GM23248 (cell line): ENCODE measurements around the gene GTF3C6. TPM values are rescaled to one million over a fixed set of nuclear protein-coding genes. Genes with fewer than 3 reads are reported as not detected.
"Not testable (repeated sequence)": the region's sequence is repeated elsewhere in the genome, so short reads cannot be mapped to it uniquely, and the experiment has no call there.

Experiments used
- DNase-seq: peaks from one replicate; pipeline ENCODE4 v3.0.0-alpha.2; 2015
- H2AFZ ChIP-seq: fragments of 200-600 bp; sonication (generic); 2 replicates; pipeline ENCODE4 v1.6.1; 2016; ENCODE audit warnings: antibody characterized with exemption
- H3F3A ChIP-seq: fragments of 200-600 bp; sonication (generic); 2 replicates; pipeline ENCODE4 v1.6.1; 2016; ENCODE audit warnings: mild to moderate bottlenecking, antibody characterized with exemption, mixed run types; ENCODE audit not compliant: insufficient read depth
- H3K27ac ChIP-seq: fragments of 200-600 bp; sonication (generic); 2 replicates; pipeline ENCODE4 v1.5.1; 2016; ENCODE audit warnings: mild to moderate bottlenecking
- H3K27me3 ChIP-seq: fragments of 200-600 bp; sonication (generic); replicated peaks from 2 replicates; pipeline ENCODE4 v1.6.1; 2016; ENCODE audit warnings: mild to moderate bottlenecking; ENCODE audit not compliant: insufficient read depth
- H3K36me3 ChIP-seq: fragments of 200-600 bp; sonication (generic); 2 replicates; pipeline ENCODE4 v1.6.1; 2016; ENCODE audit warnings: low read depth, mild to moderate bottlenecking
- H3K4me1 ChIP-seq: fragments of 200-600 bp; sonication (generic); 2 replicates; pipeline ENCODE4 v1.6.1; 2016; ENCODE audit warnings: mild to moderate bottlenecking; ENCODE audit not compliant: insufficient read depth
- H3K4me2 ChIP-seq: fragments of 200-600 bp; sonication (generic); one replicate; pipeline ENCODE4 v1.6.1; 2016; ENCODE audit warnings: mild to moderate bottlenecking; ENCODE audit not compliant: unreplicated experiment
- H3K4me3 ChIP-seq: fragments of 200-600 bp; sonication (generic); 2 replicates; pipeline ENCODE4 v1.5.1; 2016; ENCODE audit warnings: mild to moderate bottlenecking
- H3K79me2 ChIP-seq: fragments of 200-600 bp; sonication (generic); 2 replicates; pipeline ENCODE4 v1.6.1; 2016; ENCODE audit warnings: mild to moderate bottlenecking; ENCODE audit not compliant: insufficient read depth
- H3K9ac ChIP-seq: fragments of 200-600 bp; sonication (generic); 2 replicates; pipeline ENCODE4 v1.6.1; 2016; ENCODE audit warnings: mild to moderate bottlenecking
- H3K9me2 ChIP-seq: fragments of 200-600 bp; sonication (generic); 2 replicates; pipeline ENCODE4 v1.6.1; 2016; ENCODE audit warnings: mixed run types, mild to moderate bottlenecking, moderate library complexity; ENCODE audit not compliant: insufficient read depth
- H3K9me3 ChIP-seq: fragments of 200-600 bp; sonication (generic); one replicate; pipeline ENCODE4 v1.6.1; 2017; ENCODE audit warnings: low read depth
- H4K20me1 ChIP-seq: fragments of 200-600 bp; sonication (generic); 2 replicates; pipeline ENCODE4 v1.6.0; 2016; ENCODE audit not compliant: insufficient read depth
- EZH2 ChIP-seq: fragments of 200-600 bp; sonication (generic); IDR thresholded peaks from 2 replicates; pipeline ENCODE4 v1.6.1; 2018; ENCODE audit warnings: antibody characterized with exemption, mild to moderate bottlenecking; ENCODE audit not compliant: insufficient read depth, poor library complexity, severe bottlenecking
- EZH2phosphoT487 ChIP-seq: fragments of 200-600 bp; sonication (generic); IDR thresholded peaks from 2 replicates; pipeline ENCODE4 v1.6.1; 2018; ENCODE audit warnings: antibody characterized with exemption, moderate library complexity, mild to moderate bottlenecking, low read depth; ENCODE audit not compliant: insufficient read depth
- WGBS, 2 experiments: methylation state at CpG; one replicate each; pipeline ENCODE4 v1.1.6; 2015 to 2017; ENCODE audit warnings: low lambda C conversion rate in 2 of 2, low coverage in 1 of 2; ENCODE audit errors: missing lambda C conversion rate in 2 of 2; 5-methylcytosine and 5-hydroxymethylcytosine counted together
- in situ Hi-C: fragments of 300-500 bp; cut with MboI; formaldehyde crosslinking; loops from 2 replicates; pipeline ENCODE4 v1.15.0; 2020
- polyA plus RNA-seq: library from polyadenylated mRNA; unstranded; fragments of >200 nt; fragmentation: Nextera tagmentation; extraction: Ambion mirVana; gene quantifications from 2 replicates; pipeline ENCODE4 v1.2.1, GENCODE V29; 2016
- total RNA-seq: library from RNA; depleted of rRNA; stranded (reverse); fragments of >200 nt; shearing (Covaris generic); gene quantifications from 2 replicates; pipeline ENCODE4 v1.2.3, GENCODE V29; 2014

Gene GTF3C6
- total and polyA plus RNA-seq, 2 experiments from 2014 or later: 46.6 to 131 TPM

DNA sequence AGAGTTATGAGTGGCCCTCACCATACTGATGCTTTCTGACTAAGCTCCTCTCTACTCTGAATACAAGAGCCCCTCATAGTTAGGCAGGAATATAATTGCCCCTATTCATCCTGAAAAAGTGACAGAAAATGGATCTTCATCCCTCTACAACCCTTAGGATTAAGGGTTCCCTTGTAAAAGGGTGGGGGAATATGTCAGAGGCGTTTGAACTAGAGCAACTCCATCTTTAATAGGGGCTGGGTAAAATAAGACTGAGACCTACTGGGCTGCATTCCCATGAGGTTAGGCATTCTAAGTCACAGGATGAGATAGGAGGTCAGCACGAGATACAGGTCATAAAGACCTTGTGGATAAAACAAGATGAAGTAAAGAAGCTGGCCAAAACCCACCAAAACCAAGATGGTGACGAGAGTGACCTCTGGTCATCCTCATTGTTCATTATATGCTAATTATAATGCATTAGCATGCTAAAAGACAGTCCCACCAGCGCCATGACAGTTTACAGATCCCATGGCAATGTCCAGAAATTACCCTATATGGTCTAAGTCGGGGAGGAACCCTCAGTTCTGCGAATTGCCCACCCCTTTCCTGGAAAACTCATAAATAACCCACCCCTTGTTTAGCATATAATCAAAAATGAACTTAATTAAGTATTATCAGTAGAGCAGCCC lies 4.7 kb upstream of the GTF3C6 start:
- no peaks in the 10 kb centered on the region for H3K79me2 ChIP-seq
- no peaks in the 10 kb centered on the region for H4K20me1 ChIP-seq
- peaks cover 15% of the 10 kb centered on the region for H3K4me1 ChIP-seq
- DNase-seq: no peak
- in situ Hi-C loops: loop anchor here (10.0 to 25.0 kb wide), 2 partner anchors 269 to 416 kb away; no protein-coding TSS in a partner anchor
- H3K9me2 ChIP-seq: no peaks in the 10 kb centered on the region
- H3K36me3 ChIP-seq: no peaks in the 10 kb centered on the region
- H3K4me2 ChIP-seq: no peak overlapping the region
- no peak overlapping the region for H3K9ac ChIP-seq
- H2AFZ ChIP-seq: no peak overlapping the region
- no peaks in the 10 kb centered on the region for H3K9me3 ChIP-seq
- H3F3A ChIP-seq: peaks cover 9% of the 10 kb centered on the region
- no peak overlapping the region for H3K27ac ChIP-seq
- WGBS, 2 experiments: 89 to 95% methylated on average over 6 of the region's 6 CpGs
- no peak overlapping the region for H3K4me3 ChIP-seq
- no peaks in the 10 kb centered on the region for H3K27me3 ChIP-seq
- TF ChIP-seq EZH2 (no peak), EZH2phosphoT487 (no peak)

DNA sequence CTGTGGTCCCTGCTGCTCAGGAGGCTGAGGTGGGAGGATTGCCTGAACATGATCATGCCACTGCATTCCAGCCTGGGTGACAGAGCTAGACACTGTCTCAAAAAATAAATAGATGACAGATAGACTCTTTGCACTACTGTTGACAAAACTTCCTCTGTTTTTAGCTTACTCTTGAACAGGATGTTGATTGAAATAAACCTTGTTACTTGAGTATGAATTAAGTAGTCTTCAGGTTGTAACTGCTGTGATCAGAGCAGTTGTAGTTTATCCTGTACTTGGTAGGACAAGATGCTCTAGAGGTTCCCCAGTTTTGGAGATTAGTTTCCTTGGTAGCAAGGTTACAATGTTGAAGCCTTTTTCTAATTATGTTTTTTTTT lies 1.5 kb downstream of the GTF3C6 start:
- no peak overlapping the region for H3K9ac ChIP-seq
- peaks cover 17% of the 10 kb centered on the region; the same call in 1 of the 2 replicates for H3K79me2 ChIP-seq
- no peak overlapping the region for H3K4me2 ChIP-seq
- H3K9me2 ChIP-seq: no peaks in the 10 kb centered on the region
- H3F3A ChIP-seq: no peaks in the 10 kb centered on the region
- no peaks in the 10 kb centered on the region for H4K20me1 ChIP-seq
- H3K36me3 ChIP-seq: peaks cover 31% of the 10 kb centered on the region
- no peaks in the 10 kb centered on the region for H3K27me3 ChIP-seq
- H3K9me3 ChIP-seq: no peaks in the 10 kb centered on the region
- in situ Hi-C loops: loop anchor here (25.0 kb wide), 1 partner anchor 423 kb away; no protein-coding TSS in a partner anchor
- 0 out of 2 replicates have a peak, but pooled peaks cover 3% of the 10 kb centered on the region for H3K4me1 ChIP-seq
- TF ChIP-seq EZH2phosphoT487: no peak
- no peak for TF ChIP-seq EZH2
- H3K27ac ChIP-seq: no peak overlapping the region
- H3K4me3 ChIP-seq: no peak overlapping the region
- no peak overlapping the region for H2AFZ ChIP-seq
- no peak for DNase-seq

DNA sequence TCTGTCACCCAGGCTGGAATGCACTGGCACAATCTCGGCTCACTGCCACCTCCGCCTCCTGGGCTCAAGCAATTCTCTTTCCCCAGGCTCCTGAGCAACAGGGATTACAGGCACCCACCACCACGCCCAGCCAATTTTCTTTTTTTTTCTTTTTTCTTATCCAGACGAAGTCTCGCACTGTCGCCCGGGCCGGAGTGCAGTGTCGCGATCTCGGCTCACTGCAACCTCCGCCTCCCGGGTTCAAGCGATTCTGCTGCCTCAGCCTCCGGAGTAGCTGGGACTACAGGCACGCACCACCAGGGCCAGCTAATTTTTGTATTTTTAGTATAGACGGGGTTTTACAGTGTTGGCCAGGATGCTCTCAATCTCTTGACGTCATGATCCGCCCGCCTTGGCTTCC lies 4.1 kb downstream of the GTF3C6 start:
- not testable (repeated sequence) for H3K9me2 ChIP-seq, H4K20me1 ChIP-seq, H3K4me3 ChIP-seq, H3K4me1 ChIP-seq, H3K4me2 ChIP-seq, H3F3A ChIP-seq, DNase-seq, H3K9ac ChIP-seq, H3K27ac ChIP-seq, H2AFZ ChIP-seq, H3K27me3 ChIP-seq, H3K9me3 ChIP-seq
- WGBS, 2 experiments: 95 to 98% methylated on average over 20 of the region's 20 CpGs
- peaks cover 17% of the 10 kb centered on the region; the same call in 1 of the 2 replicates for H3K79me2 ChIP-seq
- in situ Hi-C loops: loop anchor here (25.0 kb wide), 1 partner anchor 425 kb away; no protein-coding TSS in a partner anchor
- peaks cover 37% of the 10 kb centered on the region for H3K36me3 ChIP-seq

DNA sequence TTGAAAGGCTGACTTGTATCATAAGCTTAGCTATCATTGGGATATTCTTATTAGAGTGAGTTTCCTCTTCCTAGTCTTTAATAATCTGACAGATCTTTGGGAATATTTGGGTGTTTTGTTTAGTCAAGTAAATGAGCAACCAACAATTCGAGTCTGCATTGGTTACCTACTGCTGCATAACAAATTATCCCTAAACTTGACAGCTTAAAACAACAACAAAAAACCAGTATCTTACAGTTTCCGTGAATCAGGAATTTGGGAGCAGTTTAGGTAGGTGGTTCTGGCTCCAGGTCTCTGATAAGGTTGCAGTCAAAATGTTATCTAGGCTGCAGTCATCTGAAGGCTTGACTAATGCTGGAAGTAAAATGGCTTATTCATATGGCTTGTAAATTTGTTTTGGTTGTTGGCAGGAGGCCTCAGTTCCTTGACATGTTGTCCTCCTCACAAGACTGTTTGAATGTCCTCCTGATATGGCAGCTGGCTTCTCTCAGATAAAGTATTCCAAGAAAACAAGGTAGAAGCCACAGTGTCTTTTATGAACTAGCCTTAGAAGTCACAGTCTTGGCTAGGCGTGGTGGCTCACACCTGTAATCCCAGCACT lies 7.2 kb downstream of the GTF3C6 start:
- no peak overlapping the region for H3K4me3 ChIP-seq
- H2AFZ ChIP-seq: no peak overlapping the region
- in situ Hi-C loops: loop anchor here (25.0 kb wide), 1 partner anchor 428 kb away; no protein-coding TSS in a partner anchor
- H3K9ac ChIP-seq: no peak overlapping the region
- H3K9me2 ChIP-seq: no peaks in the 10 kb centered on the region
- H3K27me3 ChIP-seq: no peaks in the 10 kb centered on the region
- no peak overlapping the region for H3K4me2 ChIP-seq
- H3K36me3 ChIP-seq: peaks cover 34% of the 10 kb centered on the region
- H3K4me1 ChIP-seq: no peaks in the 10 kb centered on the region
- DNase-seq: no peak
- no peaks in the 10 kb centered on the region for H3K79me2 ChIP-seq
- H3F3A ChIP-seq: no peaks in the 10 kb centered on the region
- H3K9me3 ChIP-seq: no peaks in the 10 kb centered on the region
- 93 to 99% methylated on average over 3 of the region's 3 CpGs for WGBS, 2 experiments
- no peak overlapping the region for H3K27ac ChIP-seq
- H4K20me1 ChIP-seq: no peaks in the 10 kb centered on the region
- TF ChIP-seq EZH2: no peak
- TF ChIP-seq EZH2phosphoT487: no peak

DNA sequence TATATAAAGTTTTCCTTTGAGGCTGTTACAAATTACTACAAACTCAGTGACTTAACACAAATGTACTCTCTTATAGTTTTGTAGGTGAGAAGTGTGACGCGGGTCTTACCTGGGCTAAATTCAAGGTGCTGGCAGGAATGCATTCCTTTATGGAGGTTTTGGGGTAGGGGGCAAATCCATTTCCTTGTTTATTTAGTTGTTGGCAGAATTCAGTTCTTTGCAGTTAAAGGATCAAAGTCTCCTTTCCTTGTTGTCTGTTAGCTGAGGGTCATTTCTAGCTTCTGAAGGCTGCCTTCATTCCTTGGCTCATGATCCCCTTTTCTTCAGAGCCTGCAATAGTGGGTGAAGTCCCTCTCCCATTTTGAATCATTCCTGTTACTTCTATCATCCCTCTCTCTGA lies 10.2 kb downstream of the GTF3C6 start:
- H3K27ac ChIP-seq: not testable (repeated sequence)
- 90% methylated on average over 2 of the region's 2 CpGs for WGBS, 2 experiments

More for the DNA sequence above, 10.2 kb downstream of the GTF3C6 start:
- not testable (repeated sequence) for H3K4me3 ChIP-seq, DNase-seq, H3F3A ChIP-seq, H3K4me2 ChIP-seq, H3K36me3 ChIP-seq, H3K9ac ChIP-seq, H3K27me3 ChIP-seq, H4K20me1 ChIP-seq, H3K9me3 ChIP-seq, H2AFZ ChIP-seq, H3K4me1 ChIP-seq, H3K79me2 ChIP-seq, H3K9me2 ChIP-seq
- in situ Hi-C loops: loop anchor here (25.0 kb wide), 1 partner anchor 431 kb away; no protein-coding TSS in a partner anchor
